Fibroblast of lung (primary cell): ENCODE measurements around the gene CPSF7. TPM values are rescaled to one million over a fixed set of nuclear protein-coding genes. Genes with fewer than 3 reads are reported as not detected.

Experiments used
- DNase-seq, 2 donors: peaks; one replicate each; pipeline versions ENCODE4 v3.0.0 to v3.0.0-alpha.2; 2010; ENCODE audit warnings: low read depth in 2 of 2
- H2AFZ ChIP-seq: 2 replicates; pipeline ENCODE4 v1.5.1; 2012; ENCODE audit warnings: low read length, control low read depth, inconsistent platforms
- H3K27ac ChIP-seq: 2 replicates; pipeline ENCODE4 v1.5.1; 2011; ENCODE audit warnings: low read length, control low read depth; ENCODE audit not compliant: insufficient read depth
- H3K27me3 ChIP-seq: 2 replicates; pipeline ENCODE4 v1.5.1; 2011; ENCODE audit warnings: mild to moderate bottlenecking, low read length; ENCODE audit not compliant: control insufficient read depth, insufficient read depth
- H3K36me3 ChIP-seq: 2 replicates; pipeline ENCODE4 v1.5.1; 2011; ENCODE audit warnings: low read length; ENCODE audit not compliant: control insufficient read depth, insufficient read depth
- H3K4me1 ChIP-seq: 2 replicates; pipeline ENCODE4 v1.5.1; 2011; ENCODE audit warnings: low read length; ENCODE audit not compliant: control insufficient read depth, insufficient read depth; ENCODE audit errors: extremely low read depth
- H3K4me2 ChIP-seq: 2 replicates; pipeline ENCODE4 v1.5.1; 2011; ENCODE audit warnings: low read length, control low read depth; ENCODE audit not compliant: insufficient read depth; ENCODE audit errors: extremely low read depth
- H3K4me3 ChIP-seq, 4 experiments: fragments of 200-600 bp in 1 of 4; sonication (generic) in 1 of 4; replicated peaks in 1 of 4; 2 replicates each; pipeline ENCODE4 v1.5.1; 2011 to 2016; ENCODE audit warnings: low read length in 4 of 4, low read depth in 3 of 4, mild to moderate bottlenecking in 3 of 4, control low read depth in 2 of 4, inconsistent platforms in 1 of 4, mixed read lengths in 1 of 4; ENCODE audit not compliant: insufficient read depth in 1 of 4; ENCODE audit errors: control extremely low read depth in 1 of 4
- H3K79me2 ChIP-seq: 2 replicates; pipeline ENCODE4 v1.5.1; 2012; ENCODE audit warnings: mild to moderate bottlenecking, low read length, inconsistent platforms; ENCODE audit not compliant: control insufficient read depth, insufficient read depth
- H3K9ac ChIP-seq: 2 replicates; pipeline ENCODE4 v1.5.1; 2011; ENCODE audit warnings: mild to moderate bottlenecking, low read length, control low read depth; ENCODE audit not compliant: insufficient read depth
- H3K9me3 ChIP-seq: 2 replicates; pipeline ENCODE4 v1.5.1; 2012; ENCODE audit warnings: low read depth, low read length; ENCODE audit not compliant: control insufficient read depth, insufficient read depth
- H4K20me1 ChIP-seq: 2 replicates; pipeline ENCODE4 v1.5.1; 2011; ENCODE audit warnings: low read length; ENCODE audit not compliant: control insufficient read depth, insufficient read depth; ENCODE audit errors: extremely low read depth
- EZH2 ChIP-seq: IDR thresholded peaks from 2 replicates; pipeline ENCODE4 v1.5.1; 2012; ENCODE audit warnings: low read length, control low read depth, mild to moderate bottlenecking; ENCODE audit errors: missing control alignments
- polyA plus RNA-seq, 2 donors: library from polyadenylated mRNA; depleted of rRNA in 1 of 2; stranded (reverse) in 1 of 2; unstranded in 1 of 2; fragments of >200 nt; gene quantifications; 2 replicates each; pipeline ENCODE4 v1.2.1, GENCODE V29; 2011 to 2012; ENCODE audit warnings: missing spikeins in 1 of 2
- total RNA-seq: library from RNA; depleted of rRNA; stranded (reverse); fragments of >200 nt; gene quantifications from 2 replicates; pipeline ENCODE4 v1.2.1, GENCODE V29; 2014
- TF ChIP-seq, protein P1 (sequence below), 2 donors: IDR thresholded peaks in 1 of 2; conservative IDR thresholded peaks in 1 of 2; 1 replicate in 1 of 2; 2 replicates in 1 of 2; pipeline ENCODE4 v1.5.1; 2011 to 2012; ENCODE audit warnings: low read length in 2 of 2, control low read depth in 1 of 2, inconsistent platforms in 1 of 2, low read depth in 1 of 2, mild to moderate bottlenecking in 1 of 2

Gene CPSF7
- total and polyA plus RNA-seq, 2 donors (not counting 1 experiment from before 2014, with no cell fraction given) = 18.0 to 38.1 TPM

DNA sequence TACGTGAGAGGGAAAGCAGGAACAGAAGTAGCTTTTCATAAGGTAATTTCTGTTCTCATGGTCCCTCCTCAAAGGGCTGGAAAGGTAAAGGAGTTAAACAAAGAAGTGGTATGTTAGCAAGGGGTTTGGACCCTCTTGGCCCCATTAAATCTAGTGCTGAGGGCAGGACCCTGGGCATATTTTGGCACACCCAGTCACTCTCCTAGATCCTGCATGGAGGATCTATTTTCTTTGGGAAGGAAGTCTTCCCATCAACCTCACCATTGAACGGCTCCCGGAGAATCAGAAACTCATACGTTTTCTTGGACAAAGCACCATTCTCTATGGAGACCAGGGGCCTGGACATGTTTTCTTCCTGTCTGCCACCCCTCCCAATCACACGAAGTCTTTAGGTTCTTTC is 25.7 kb downstream of the CPSF7 start:
- H3K27me3 ChIP-seq = no peaks in the 10 kb centered on the region
- H4K20me1 ChIP-seq = no peaks in the 10 kb centered on the region
- no peak overlapping the region for H3K4me2 ChIP-seq
- H3K4me1 ChIP-seq = no peaks in the 10 kb centered on the region
- no peak overlapping the region for H3K4me3 ChIP-seq
- H3K9ac ChIP-seq = no peak overlapping the region
- H3K79me2 ChIP-seq = no peaks in the 10 kb centered on the region
- H2AFZ ChIP-seq = no peak overlapping the region
- peaks cover 25% of the 10 kb centered on the region for H3K36me3 ChIP-seq
- TF ChIP-seq, protein P1, sequence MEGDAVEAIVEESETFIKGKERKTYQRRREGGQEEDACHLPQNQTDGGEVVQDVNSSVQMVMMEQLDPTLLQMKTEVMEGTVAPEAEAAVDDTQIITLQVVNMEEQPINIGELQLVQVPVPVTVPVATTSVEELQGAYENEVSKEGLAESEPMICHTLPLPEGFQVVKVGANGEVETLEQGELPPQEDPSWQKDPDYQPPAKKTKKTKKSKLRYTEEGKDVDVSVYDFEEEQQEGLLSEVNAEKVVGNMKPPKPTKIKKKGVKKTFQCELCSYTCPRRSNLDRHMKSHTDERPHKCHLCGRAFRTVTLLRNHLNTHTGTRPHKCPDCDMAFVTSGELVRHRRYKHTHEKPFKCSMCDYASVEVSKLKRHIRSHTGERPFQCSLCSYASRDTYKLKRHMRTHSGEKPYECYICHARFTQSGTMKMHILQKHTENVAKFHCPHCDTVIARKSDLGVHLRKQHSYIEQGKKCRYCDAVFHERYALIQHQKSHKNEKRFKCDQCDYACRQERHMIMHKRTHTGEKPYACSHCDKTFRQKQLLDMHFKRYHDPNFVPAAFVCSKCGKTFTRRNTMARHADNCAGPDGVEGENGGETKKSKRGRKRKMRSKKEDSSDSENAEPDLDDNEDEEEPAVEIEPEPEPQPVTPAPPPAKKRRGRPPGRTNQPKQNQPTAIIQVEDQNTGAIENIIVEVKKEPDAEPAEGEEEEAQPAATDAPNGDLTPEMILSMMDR (conservative IDR thresholded peaks at IDR 0.05 in 1 of 2, IDR thresholded peaks at IDR 0.05 in 1 of 2; ENCODE audit: low read depth in 1 of 2, low read length in 2 of 2) = no peak
- TF ChIP-seq EZH2 = no peak
- H3K27ac ChIP-seq = no peak overlapping the region
- no peaks in the 10 kb centered on the region for H3K9me3 ChIP-seq
- no peak for DNase-seq

DNA sequence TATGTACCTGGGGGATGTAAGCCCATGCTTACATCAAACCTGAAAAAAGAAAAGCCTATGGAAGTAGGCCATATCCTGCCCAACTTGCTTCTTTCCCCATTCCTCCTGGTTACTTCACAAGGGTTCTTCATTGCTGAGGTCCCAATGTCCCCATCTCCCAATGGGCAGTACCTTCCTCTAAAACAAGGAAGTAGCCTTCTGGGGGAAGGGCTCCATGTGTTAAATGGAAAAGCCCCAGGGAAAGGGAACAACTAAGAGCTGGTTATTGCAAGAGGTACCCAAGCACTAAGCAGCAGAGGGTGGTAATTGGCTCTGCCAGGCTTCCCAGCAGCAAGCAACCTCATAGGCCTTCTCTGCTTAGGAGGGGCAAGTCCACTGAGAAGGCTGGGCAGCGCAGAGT is 26.1 kb downstream of the CPSF7 start:
- no peak for DNase-seq
- Histone ChIP-seq H3K79me2 (no peaks in the 10 kb centered on the region), H3K4me3 (no peak overlapping the region), H3K4me1 (no peaks in the 10 kb centered on the region), H3K27me3 (no peaks in the 10 kb centered on the region), H3K4me2 (no peak overlapping the region), H3K36me3 (peaks cover 25% of the 10 kb centered on the region), H2AFZ (no peak overlapping the region), H4K20me1 (no peaks in the 10 kb centered on the region), H3K27ac (no peak overlapping the region), H3K9me3 (no peaks in the 10 kb centered on the region), H3K9ac (no peak overlapping the region)
- TF ChIP-seq, protein P1 (conservative IDR thresholded peaks at IDR 0.05 in 1 of 2, IDR thresholded peaks at IDR 0.05 in 1 of 2; ENCODE audit: low read depth in 1 of 2, low read length in 2 of 2) = no peak
- TF ChIP-seq EZH2 = no peak

DNA sequence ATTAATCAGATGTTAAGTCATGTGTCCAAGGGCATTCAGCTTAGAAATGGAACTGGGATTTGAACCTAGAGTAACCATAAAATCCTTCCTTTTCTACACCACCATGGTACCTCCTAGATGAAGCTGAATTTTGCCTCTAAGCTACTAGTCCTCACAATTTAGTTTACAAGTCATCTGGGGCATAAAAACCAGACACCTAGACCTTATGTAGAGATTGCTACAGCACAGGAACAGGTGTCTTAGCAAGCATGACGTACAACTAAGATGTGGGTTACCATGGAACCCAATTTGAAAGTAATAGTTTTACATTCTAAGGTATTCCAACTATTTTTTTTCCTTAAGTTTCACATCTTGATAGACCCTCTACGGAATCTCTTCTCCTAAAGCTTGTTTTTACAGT is 28.2 kb downstream of the CPSF7 start:
- Histone ChIP-seq H3K4me2 (no peak overlapping the region), H3K9me3 (no peaks in the 10 kb centered on the region), H2AFZ (no peak overlapping the region), H3K79me2 (no peaks in the 10 kb centered on the region), H3K4me1 (no peaks in the 10 kb centered on the region), H3K9ac (no peak overlapping the region), H4K20me1 (no peaks in the 10 kb centered on the region), H3K27me3 (no peaks in the 10 kb centered on the region), H3K4me3 (no peak overlapping the region), H3K27ac (no peak overlapping the region), H3K36me3 (peaks cover 21% of the 10 kb centered on the region)
- no peak for DNase-seq
- TF ChIP-seq, protein P1 (conservative IDR thresholded peaks at IDR 0.05 in 1 of 2, IDR thresholded peaks at IDR 0.05 in 1 of 2; ENCODE audit: low read depth in 1 of 2, low read length in 2 of 2) = no peak
- TF ChIP-seq EZH2 = no peak
